ENCODE data around the gene LIMS2.

DNA sequence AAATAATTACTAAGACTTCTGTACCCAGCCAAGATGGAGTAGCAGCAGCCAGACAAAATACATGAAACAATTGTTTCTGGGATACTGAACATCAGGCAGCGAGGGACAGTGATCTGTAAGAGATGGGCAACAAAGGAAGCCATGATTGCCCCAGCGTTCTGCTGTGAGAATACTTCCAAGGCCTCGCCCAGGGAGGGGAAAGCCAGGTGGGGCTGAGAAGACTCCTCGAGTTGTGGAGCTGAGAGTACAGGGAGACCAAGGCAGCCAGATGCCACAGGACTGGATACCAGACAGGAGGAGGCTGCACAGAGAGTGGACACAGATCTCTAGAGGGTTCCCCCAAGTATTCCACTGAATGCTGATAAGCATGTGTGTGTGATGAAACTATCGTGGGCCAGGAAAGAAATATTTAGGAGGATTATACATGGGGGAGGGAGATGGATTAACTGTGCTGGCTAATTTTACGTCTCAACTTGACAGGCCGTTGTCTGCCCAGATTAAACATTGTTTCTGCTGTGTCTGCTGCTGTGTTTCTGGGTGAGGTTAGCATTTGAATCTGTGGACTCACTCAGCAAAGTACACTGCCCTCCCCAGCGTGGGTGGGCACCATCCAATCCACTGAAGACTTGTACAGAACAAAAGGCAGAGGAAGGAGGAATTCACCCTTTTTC is 10.2 kb upstream of the LIMS2 start:
- TF ChIP-seq, protein P1, sequence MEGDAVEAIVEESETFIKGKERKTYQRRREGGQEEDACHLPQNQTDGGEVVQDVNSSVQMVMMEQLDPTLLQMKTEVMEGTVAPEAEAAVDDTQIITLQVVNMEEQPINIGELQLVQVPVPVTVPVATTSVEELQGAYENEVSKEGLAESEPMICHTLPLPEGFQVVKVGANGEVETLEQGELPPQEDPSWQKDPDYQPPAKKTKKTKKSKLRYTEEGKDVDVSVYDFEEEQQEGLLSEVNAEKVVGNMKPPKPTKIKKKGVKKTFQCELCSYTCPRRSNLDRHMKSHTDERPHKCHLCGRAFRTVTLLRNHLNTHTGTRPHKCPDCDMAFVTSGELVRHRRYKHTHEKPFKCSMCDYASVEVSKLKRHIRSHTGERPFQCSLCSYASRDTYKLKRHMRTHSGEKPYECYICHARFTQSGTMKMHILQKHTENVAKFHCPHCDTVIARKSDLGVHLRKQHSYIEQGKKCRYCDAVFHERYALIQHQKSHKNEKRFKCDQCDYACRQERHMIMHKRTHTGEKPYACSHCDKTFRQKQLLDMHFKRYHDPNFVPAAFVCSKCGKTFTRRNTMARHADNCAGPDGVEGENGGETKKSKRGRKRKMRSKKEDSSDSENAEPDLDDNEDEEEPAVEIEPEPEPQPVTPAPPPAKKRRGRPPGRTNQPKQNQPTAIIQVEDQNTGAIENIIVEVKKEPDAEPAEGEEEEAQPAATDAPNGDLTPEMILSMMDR (IDR thresholded peaks at IDR 0.05; ENCODE audit: low read depth, low read length): no peak
- TF ChIP-seq POLR2A (IDR thresholded peaks at IDR 0.05; ENCODE audit: extremely low read depth, insufficient read length) (no peak), MYC (IDR thresholded peaks at IDR 0.05; ENCODE audit: low read depth, low read length) (no peak)

All from NB4 (cell line).